CD4-positive, alpha-beta T cell treated with Interleukin-4 for 4 hours (primary cell): Measurements from ENCODE around the gene SBF2.
"Not testable (repeated sequence)": the region's sequence is repeated elsewhere in the genome, so short reads cannot be mapped to it uniquely, and the experiment has no call there.

Source experiments
- DNase-seq: peaks from one replicate; pipeline ENCODE4 v3.0.0-alpha.2; 2020

The SBF2 gene

GRCh38 chr11:10044618-10045017 is 249.4 kb downstream of the SBF2 start:
- no peak for DNase-seq

GRCh38 chr11:10042699-10043098 is 251.3 kb downstream of the SBF2 start:
- no peak for DNase-seq

GRCh38 chr11:10041748-10042446 is 252.1 kb downstream of the SBF2 start:
- DNase-seq = no peak

- no peak for DNase-seq
These were observed 252.7 kb downstream of the SBF2 start for GRCh38 chr11:10041332-10041731.

- no peak for DNase-seq
These were observed 255.3 kb downstream of the SBF2 start for GRCh38 chr11:10038521-10039302.

GRCh38 chr11:10035932-10036331 is 258.1 kb downstream of the SBF2 start:
- DNase-seq = not testable (repeated sequence)

GRCh38 chr11:10032935-10033334 is 261.1 kb downstream of the SBF2 start:
- no peak for DNase-seq

- no peak for DNase-seq
These were observed 263.9 kb downstream of the SBF2 start for GRCh38 chr11:10030122-10030490.

- DNase-seq = no peak
These were observed 264.5 kb downstream of the SBF2 start for GRCh38 chr11:10029386-10030121.

GRCh38 chr11:10026514-10026913 is 267.5 kb downstream of the SBF2 start:
- DNase-seq = no peak

GRCh38 chr11:10023212-10023611 is 270.8 kb downstream of the SBF2 start:
- no peak for DNase-seq

- DNase-seq = no peak
These were observed 271.3 kb downstream of the SBF2 start for GRCh38 chr11:10022764-10023163.

GRCh38 chr11:10021563-10021962 is 272.5 kb downstream of the SBF2 start:
- no peak for DNase-seq

GRCh38 chr11:10019906-10020682 is 273.9 kb downstream of the SBF2 start:
- DNase-seq = no peak

- no peak for DNase-seq
These were observed 276.1 kb downstream of the SBF2 start for GRCh38 chr11:10017911-10018310.

GRCh38 chr11:10017050-10017449 is 277.0 kb downstream of the SBF2 start:
- no peak for DNase-seq

- no peak for DNase-seq
These were observed 282.0 kb downstream of the SBF2 start for GRCh38 chr11:10012068-10012467.

- no peak for DNase-seq
These were observed 288.0 kb downstream of the SBF2 start for GRCh38 chr11:10005955-10006525.

- no peak for DNase-seq
These were observed 289.4 kb downstream of the SBF2 start for GRCh38 chr11:10004526-10005113.

- DNase-seq = no peak
These were observed 291.8 kb downstream of the SBF2 start for GRCh38 chr11:10002221-10002620.

- no peak for DNase-seq
These were observed 301.7 kb downstream of the SBF2 start for GRCh38 chr11:9992306-9992705.
